Suprapubic skin (tissue), 4 donors: Measurements from ENCODE around the gene PRR3. TPM values are rescaled to one million over a fixed set of nuclear protein-coding genes. Genes with fewer than 3 reads are reported as not detected.
"Not testable (repeated sequence)": the region's sequence is repeated elsewhere in the genome, so short reads cannot be mapped to it uniquely, and the experiment has no call there.

ENCODE experiments used
- DNase-seq, 2 donors: peaks; one replicate each; pipeline ENCODE4 v3.0.0-alpha.2; 2019; ENCODE audit warnings: low spot score in 2 of 2
- H3K27ac ChIP-seq: fragments of 200-600 bp; sonication (generic); one replicate; pipeline ENCODE4 v1.5.1; 2019
- H3K27me3 ChIP-seq: fragments of 200-600 bp; sonication (generic); one replicate; pipeline ENCODE4 v1.5.1; 2019
- H3K36me3 ChIP-seq: fragments of 200-600 bp; sonication (generic); one replicate; pipeline ENCODE4 v1.5.1; 2019
- H3K4me1 ChIP-seq: fragments of 200-600 bp; sonication (generic); one replicate; pipeline ENCODE4 v1.5.1; 2019
- H3K4me3 ChIP-seq: fragments of 200-600 bp; sonication (generic); one replicate; pipeline ENCODE4 v1.5.1; 2019; ENCODE audit warnings: mild to moderate bottlenecking
- H3K9me3 ChIP-seq: fragments of 200-600 bp; sonication (generic); one replicate; pipeline ENCODE4 v1.5.1; 2019
- CTCF ChIP-seq, 2 donors: fragments of 200-600 bp in 1 of 2; fragments of 450-650 bp in 1 of 2; sonication (generic) in 1 of 2; IDR thresholded peaks; one replicate each; pipeline ENCODE4 v1.5.1; 2016 to 2019; ENCODE audit warnings: antibody characterized with exemption in 2 of 2, mild to moderate bottlenecking in 1 of 2, moderate library complexity in 1 of 2
- EP300 ChIP-seq: sonication (generic); formaldehyde crosslinking; IDR thresholded peaks from one replicate; pipeline ENCODE4 v1.6.1; 2017; ENCODE audit warnings: antibody characterized with exemption
- POLR2A ChIP-seq, 2 donors: fragments of 450-650 bp; IDR thresholded peaks; one replicate each; pipeline ENCODE4 v1.6.1; 2017; ENCODE audit warnings: antibody characterized with exemption in 2 of 2, mild to moderate bottlenecking in 2 of 2, moderate library complexity in 2 of 2
- POLR2AphosphoS5 ChIP-seq, 3 donors: sonication (generic); formaldehyde crosslinking; IDR thresholded peaks; one replicate each; pipeline ENCODE4 v1.6.1; 2017; ENCODE audit warnings: antibody characterized with exemption in 3 of 3
- WGBS: methylation state at CpG from one replicate; pipeline ENCODE4 v1.1.5; 2018; 5-methylcytosine and 5-hydroxymethylcytosine counted together
- total RNA-seq, 4 donors: library from RNA; depleted of rRNA; stranded (reverse); fragments of >200 nt; gene quantifications; one replicate each; pipeline ENCODE4 v1.1.0, GENCODE V29; 2016

The PRR3 gene
- total RNA-seq, 4 donors from 2014 or later: 5.5 to 10.6 (median 9.0) TPM

- 61% methylated on average over 6 of the region's 6 CpGs for WGBS
- Histone ChIP-seq H3K4me1 (peaks cover 39% of the 10 kb centered on the region), H3K27ac (peak overlapping the region; percentile 83), H3K4me3 (no peak overlapping the region), H3K9me3 (no peaks in the 10 kb centered on the region), H3K27me3 (no peaks in the 10 kb centered on the region), H3K36me3 (no peaks in the 10 kb centered on the region)
- DNase-seq: no peak
- TF ChIP-seq CTCF (IDR thresholded peaks at IDR 0.05) (no peak), POLR2AphosphoS5 (IDR thresholded peaks at IDR 0.05) (no peak), EP300 (no peak), POLR2A (IDR thresholded peaks at IDR 0.05) (no peak)
Measured at GRCh38 chr6:30520522-30520921, 36.6 kb upstream of the PRR3 start.

- WGBS: 67% methylated on average over 5 of the region's 7 CpGs
- DNase-seq: not testable (repeated sequence)
- H3K27ac ChIP-seq: peak overlapping the region; percentile 83
Measured at GRCh38 chr6:30521082-30521481, 36.0 kb upstream of the PRR3 start.

GRCh38 chr6:30521952-30522351, 35.1 kb upstream of the PRR3 start:
- DNase-seq, H3K36me3 ChIP-seq, H3K9me3 ChIP-seq, H3K4me3 ChIP-seq, H3K27me3 ChIP-seq: not testable (repeated sequence)
- 72% methylated on average over 5 of the region's 5 CpGs for WGBS
- H3K4me1 ChIP-seq: peaks cover 31% of the 10 kb centered on the region
- peak overlapping the region; percentile 60 for H3K27ac ChIP-seq

More at GRCh38 chr6:30521082-30521481, 36.0 kb upstream of the PRR3 start:
- H3K4me3 ChIP-seq, H3K36me3 ChIP-seq, H3K27me3 ChIP-seq, H3K9me3 ChIP-seq: not testable (repeated sequence)
- peaks cover 36% of the 10 kb centered on the region for H3K4me1 ChIP-seq

- DNase-seq, H3K36me3 ChIP-seq, H3K27me3 ChIP-seq, H3K4me3 ChIP-seq, H3K9me3 ChIP-seq, H3K27ac ChIP-seq: not testable (repeated sequence)
- 96% methylated on average over 3 of the region's 3 CpGs for WGBS
- H3K4me1 ChIP-seq: peaks cover 19% of the 10 kb centered on the region
Measured at GRCh38 chr6:30526444-30526843, 30.7 kb upstream of the PRR3 start.

GRCh38 chr6:30529349-30529875, 27.7 kb upstream of the PRR3 start:
- not testable (repeated sequence) for DNase-seq, H3K9me3 ChIP-seq, H3K36me3 ChIP-seq, H3K27ac ChIP-seq, H3K27me3 ChIP-seq, H3K4me3 ChIP-seq
- peaks cover 12% of the 10 kb centered on the region for H3K4me1 ChIP-seq
- WGBS: 86% methylated on average over 17 of the region's 17 CpGs

GRCh38 chr6:30530014-30530413, 27.1 kb upstream of the PRR3 start:
- H3K9me3 ChIP-seq: no peaks in the 10 kb centered on the region
- no peak for DNase-seq
- no peaks in the 10 kb centered on the region for H3K27me3 ChIP-seq
- H3K4me1 ChIP-seq: peaks cover 12% of the 10 kb centered on the region
- WGBS: 77% methylated on average over 2 of the region's 2 CpGs
- TF ChIP-seq CTCF (IDR thresholded peaks at IDR 0.05) (no peak), POLR2A (IDR thresholded peaks at IDR 0.05) (no peak), EP300 (no peak), POLR2AphosphoS5 (IDR thresholded peaks at IDR 0.05) (no peak)
- H3K27ac ChIP-seq: no peak overlapping the region
- H3K4me3 ChIP-seq: no peak overlapping the region
- no peaks in the 10 kb centered on the region for H3K36me3 ChIP-seq

- WGBS: 82% methylated on average over 15 of the region's 15 CpGs
- Histone ChIP-seq H3K27ac (no peak overlapping the region), H3K27me3 (no peaks in the 10 kb centered on the region), H3K4me1 (no peaks in the 10 kb centered on the region), H3K36me3 (no peaks in the 10 kb centered on the region), H3K4me3 (no peak overlapping the region), H3K9me3 (no peaks in the 10 kb centered on the region)
- no peak for TF ChIP-seq EP300
- TF ChIP-seq CTCF (IDR thresholded peaks at IDR 0.05): no peak
- TF ChIP-seq POLR2A (IDR thresholded peaks at IDR 0.05): no peak
- TF ChIP-seq POLR2AphosphoS5 (IDR thresholded peaks at IDR 0.05): no peak
- DNase-seq: no peak
Measured at GRCh38 chr6:30533460-30534294, 23.4 kb upstream of the PRR3 start.
